Cardiac muscle cell (in vitro differentiated cells and primary cell): ENCODE data around the gene GBP7. TPM values are rescaled to one million over a fixed set of nuclear protein-coding genes. Genes with fewer than 3 reads are reported as not detected.

Source experiments
- DNase-seq, 2 donors: peaks; one replicate each; pipeline versions ENCODE4 v3.0.0 to v3.0.0-alpha.2; 2010 to 2017; ENCODE audit warnings: low read depth in 1 of 2, low spot score in 1 of 2
- H3K27ac ChIP-seq: fragments of 200-600 bp; sonication (generic); 2 replicates; pipeline ENCODE4 v1.5.1; 2016
- H3K27me3 ChIP-seq: fragments of 200-600 bp; sonication (generic); 2 replicates; pipeline ENCODE4 v1.6.0; 2016; ENCODE audit warnings: control low read depth
- H3K36me3 ChIP-seq: fragments of 200-600 bp; sonication (generic); 2 replicates; pipeline ENCODE4 v1.5.1; 2016; ENCODE audit warnings: control low read depth
- H3K4me1 ChIP-seq: fragments of 200-600 bp; sonication (generic); 2 replicates; pipeline ENCODE4 v1.8.1; 2017; ENCODE audit warnings: low read depth, mild to moderate bottlenecking, mixed run types
- H3K4me3 ChIP-seq: fragments of 200-600 bp; sonication (generic); 2 replicates; pipeline ENCODE4 v1.5.1; 2016; ENCODE audit warnings: mild to moderate bottlenecking
- H3K9me3 ChIP-seq: fragments of 200-600 bp; sonication (generic); 2 replicates; pipeline ENCODE4 v1.5.1; 2017; ENCODE audit warnings: low read depth, mild to moderate bottlenecking, control low read depth
- CTCF ChIP-seq: IDR thresholded peaks from 2 replicates; pipeline ENCODE4 v1.5.1; 2012; ENCODE audit warnings: low read depth, mild to moderate bottlenecking, low read length
- polyA plus RNA-seq: library from polyadenylated mRNA; unstranded; fragments of >200 nt; fragmentation: Nextera tagmentation; extraction: Ambion mirVana; gene quantifications from 2 replicates; pipeline ENCODE4 v1.2.1, GENCODE V29; 2016
- total RNA-seq: library from RNA; depleted of rRNA; stranded (reverse); fragments of >200 nt; gene quantifications from 2 replicates; pipeline ENCODE4 v1.2.3, GENCODE V29; 2016

The GBP7 gene
- total and polyA plus RNA-seq, 2 experiments from 2014 or later, result 0.71 TPM; not detected in 1

GRCh38 chr1:89206373-89206772 lies 30.6 kb upstream of the GBP7 start:
- no peak for DNase-seq
- no peaks in the 10 kb centered on the region for H3K36me3 ChIP-seq
- no peaks in the 10 kb centered on the region for H3K9me3 ChIP-seq
- H3K27ac ChIP-seq, result no peak overlapping the region
- no peak overlapping the region for H3K4me3 ChIP-seq
- no peak for TF ChIP-seq CTCF
- no peaks in the 10 kb centered on the region for H3K27me3 ChIP-seq
- peaks cover 5% of the 10 kb centered on the region for H3K4me1 ChIP-seq

- H3K4me3 ChIP-seq, result no peak overlapping the region
- no peak for TF ChIP-seq CTCF
- DNase-seq, result no peak
- H3K27ac ChIP-seq, result no peak overlapping the region
- H3K4me1 ChIP-seq, result peaks cover 29% of the 10 kb centered on the region
- no peaks in the 10 kb centered on the region for H3K27me3 ChIP-seq
- no peaks in the 10 kb centered on the region for H3K36me3 ChIP-seq
- no peaks in the 10 kb centered on the region for H3K9me3 ChIP-seq
Measured at GRCh38 chr1:89203166-89203565, 27.4 kb upstream of the GBP7 start.

GRCh38 chr1:89201106-89201794 lies 25.4 kb upstream of the GBP7 start:
- H3K4me3 ChIP-seq, result no peak overlapping the region
- H3K27ac ChIP-seq, result peak overlapping the region; percentile 8
- no peak for TF ChIP-seq CTCF

GRCh38 chr1:89200663-89201062 lies 24.9 kb upstream of the GBP7 start:
- Histone ChIP-seq H3K9me3 (no peaks in the 10 kb centered on the region), H3K27ac (peak overlapping the region; percentile 8), H3K27me3 (no peaks in the 10 kb centered on the region), H3K4me3 (peak overlapping the region; percentile 1), H3K4me1 (peaks cover 29% of the 10 kb centered on the region), H3K36me3 (no peaks in the 10 kb centered on the region)
- peak in 1 of 2 donors; percentile 42 for DNase-seq
- TF ChIP-seq CTCF, result no peak

More at GRCh38 chr1:89201106-89201794, 25.4 kb upstream of the GBP7 start:
- peak in 1 of 2 donors; percentile 53 for DNase-seq
- H3K9me3 ChIP-seq, result no peaks in the 10 kb centered on the region
- H3K27me3 ChIP-seq, result no peaks in the 10 kb centered on the region
- H3K36me3 ChIP-seq, result no peaks in the 10 kb centered on the region
- H3K4me1 ChIP-seq, result peaks cover 29% of the 10 kb centered on the region

- H3K36me3 ChIP-seq, result no peaks in the 10 kb centered on the region
- peak overlapping the region; percentile 18 for H3K4me3 ChIP-seq
Measured at GRCh38 chr1:89199525-89200031, 23.8 kb upstream of the GBP7 start.

More at GRCh38 chr1:89199525-89200031, 23.8 kb upstream of the GBP7 start:
- Histone ChIP-seq H3K27ac (peak overlapping the region; percentile 59), H3K9me3 (no peaks in the 10 kb centered on the region), H3K4me1 (peaks cover 29% of the 10 kb centered on the region), H3K27me3 (no peaks in the 10 kb centered on the region)
- DNase-seq, result no peak
- no peak for TF ChIP-seq CTCF
